Endothelial cell of umbilical vein (primary cell): Measurements from ENCODE around the gene RGS9.

Experiments used
- CTCF ChIP-seq, 2 donors: IDR thresholded peaks; 1 replicate in 1 of 2; 2 replicates in 1 of 2; pipeline ENCODE4 v1.5.1; 2011; ENCODE audit warnings: low read length in 2 of 2, mild to moderate bottlenecking in 2 of 2, moderate library complexity in 2 of 2, control low read depth in 1 of 2, inconsistent platforms in 1 of 2, low read depth in 1 of 2; ENCODE audit not compliant: insufficient read depth in 1 of 2; ENCODE audit errors: extremely low read depth in 1 of 2
- EZH2 ChIP-seq: IDR thresholded peaks from 2 replicates; pipeline ENCODE4 v1.6.1; 2012; ENCODE audit warnings: borderline replicate concordance, low read depth, mild to moderate bottlenecking, moderate library complexity, low read length, inconsistent platforms; ENCODE audit not compliant: severe bottlenecking
- JUN ChIP-seq: IDR thresholded peaks from 2 replicates; pipeline ENCODE4 v1.6.1; 2011; ENCODE audit warnings: borderline replicate concordance, low read depth; ENCODE audit not compliant: insufficient read length, insufficient read depth
- MAX ChIP-seq: IDR thresholded peaks from 2 replicates; pipeline ENCODE4 v1.6.1; 2011; ENCODE audit not compliant: insufficient read depth, insufficient read length

GRCh38 chr17:65115839-65116238 lies 21.3 kb upstream of the RGS9 start:
- TF ChIP-seq MAX: no peak
- no peak for TF ChIP-seq EZH2
- no peak for TF ChIP-seq CTCF (IDR thresholded peaks at IDR 0.05; ENCODE audit: extremely low read depth in 1 of 2, insufficient read depth in 1 of 2, low read depth in 1 of 2, low read length in 2 of 2)
- TF ChIP-seq JUN: no peak
